ENCODE data around the gene TXK. TPM values are rescaled to one million over a fixed set of nuclear protein-coding genes. Genes with fewer than 3 reads are reported as not detected.

Gene TXK
- total RNA-seq, 2 donors from 2014 or later: 52.4 to 53.2 TPM

DNA sequence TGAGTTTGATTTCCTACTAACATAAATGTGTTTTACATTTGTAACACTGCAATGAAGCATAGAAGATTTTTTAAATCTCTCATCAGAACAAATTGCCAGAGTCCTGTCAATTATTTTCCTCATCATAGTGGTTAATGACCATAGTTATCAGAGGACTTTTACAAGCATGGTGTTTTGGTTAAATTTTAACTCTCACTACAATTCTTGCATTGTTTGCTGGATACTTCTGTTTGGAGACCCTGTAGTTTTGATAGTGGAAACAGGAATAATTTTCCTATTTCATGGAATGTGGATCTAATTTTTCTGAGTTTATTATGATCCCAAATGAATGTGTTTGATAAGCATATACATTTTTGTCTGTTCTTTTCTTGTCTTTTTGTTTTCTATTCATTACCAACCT lies 100.6 kb downstream of the TXK start:
- Mint-ChIP-seq H3K27me3 (no peaks in the 10 kb centered on the region), H3K27ac (no peak overlapping the region), H3K4me1 (peaks cover 11% of the 10 kb centered on the region), H3K4me3 (no peak overlapping the region), H3K36me3 (ENCODE audit: low read depth) (no peaks in the 10 kb centered on the region)
- DNase-seq (no peak), ATAC-seq (no peak)
- no peaks in the 10 kb centered on the region for H3K9me3 ChIP-seq (ENCODE audit: control insufficient read depth, low read length, poor library complexity, severe bottlenecking)

DNA sequence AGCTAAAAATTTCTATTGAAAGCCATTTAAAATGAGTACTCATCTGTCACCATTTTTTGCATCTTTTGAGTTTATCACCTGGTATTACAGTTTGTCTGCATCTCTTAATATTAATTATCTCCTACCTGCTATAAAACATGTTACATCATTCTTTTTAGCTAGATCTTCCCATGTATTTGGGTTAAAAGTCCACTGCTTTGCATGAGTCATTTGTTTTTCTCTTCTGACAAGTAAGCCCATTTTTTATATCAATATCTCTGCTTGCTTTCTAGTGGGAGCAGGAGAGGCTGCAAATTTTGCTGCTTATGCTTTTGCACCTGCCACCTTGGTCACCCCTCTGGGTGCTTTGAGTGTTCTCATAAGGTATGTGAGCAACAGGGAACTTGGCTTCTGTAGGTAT lies 101.3 kb downstream of the TXK start:
- DNase-seq (no peak), ATAC-seq (no peak)
- Mint-ChIP-seq H3K27ac (no peak overlapping the region), H3K27me3 (no peaks in the 10 kb centered on the region), H3K36me3 (ENCODE audit: low read depth) (no peaks in the 10 kb centered on the region), H3K4me1 (peaks cover 15% of the 10 kb centered on the region), H3K4me3 (no peak overlapping the region)
- no peaks in the 10 kb centered on the region for H3K9me3 ChIP-seq (ENCODE audit: control insufficient read depth, low read length, poor library complexity, severe bottlenecking)

DNA sequence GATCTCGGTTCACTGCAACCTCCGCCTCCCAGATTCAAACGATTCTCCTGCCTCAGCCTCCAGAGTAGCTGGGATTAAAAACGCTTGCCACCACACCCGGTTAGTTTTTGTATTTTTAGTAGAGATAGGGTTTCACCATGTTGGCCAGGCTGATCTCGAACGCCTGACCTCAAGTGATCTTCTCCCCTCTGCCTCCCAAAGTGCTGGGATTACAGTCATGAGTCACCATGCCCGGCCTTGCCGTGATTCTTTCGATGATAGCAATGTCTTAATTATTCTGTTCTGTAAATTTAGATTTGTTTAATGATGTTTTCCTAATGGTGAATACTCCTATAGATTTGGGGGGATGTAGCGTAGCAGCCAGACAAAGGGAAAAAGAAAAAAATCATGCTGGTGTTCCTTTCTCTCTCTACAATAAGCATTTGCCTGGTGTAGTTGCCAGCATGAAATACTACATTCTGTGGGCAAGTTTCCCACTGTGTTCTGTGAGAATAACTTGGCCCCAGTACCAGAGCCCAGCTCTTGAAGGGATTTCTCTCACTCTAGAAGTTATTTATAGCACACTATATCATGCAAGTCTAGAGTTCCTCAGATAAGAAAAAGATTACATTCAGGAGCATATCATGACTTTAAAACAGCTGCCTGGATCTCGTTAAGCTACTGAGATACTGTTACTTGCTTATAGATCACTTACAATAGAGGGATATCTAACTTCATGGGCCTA lies 102.1 kb downstream of the TXK start:
- Mint-ChIP-seq H3K4me1 (peaks cover 15% of the 10 kb centered on the region), H3K4me3 (no peak overlapping the region), H3K36me3 (ENCODE audit: low read depth) (no peaks in the 10 kb centered on the region), H3K27ac (no peak overlapping the region), H3K27me3 (no peaks in the 10 kb centered on the region)
- H3K9me3 ChIP-seq (ENCODE audit: control insufficient read depth, low read length, poor library complexity, severe bottlenecking): no peaks in the 10 kb centered on the region
- ATAC-seq: no peak
- no peak for DNase-seq

- H3K36me3 Mint-ChIP-seq (ENCODE audit: low read depth): peaks cover 3% of the 10 kb centered on the region
- peaks cover 10% of the 10 kb centered on the region for H3K4me1 Mint-ChIP-seq
- DNase-seq: no peak
- ATAC-seq: no peak
- no peaks in the 10 kb centered on the region for H3K9me3 ChIP-seq (ENCODE audit: control insufficient read depth, low read length, poor library complexity, severe bottlenecking)
- no peak overlapping the region for H3K4me3 Mint-ChIP-seq
- no peak overlapping the region for H3K27ac Mint-ChIP-seq
- H3K27me3 Mint-ChIP-seq: no peaks in the 10 kb centered on the region
These were observed 103.6 kb downstream of the TXK start for GRCh38 chr4:48030470-48030869.

DNA sequence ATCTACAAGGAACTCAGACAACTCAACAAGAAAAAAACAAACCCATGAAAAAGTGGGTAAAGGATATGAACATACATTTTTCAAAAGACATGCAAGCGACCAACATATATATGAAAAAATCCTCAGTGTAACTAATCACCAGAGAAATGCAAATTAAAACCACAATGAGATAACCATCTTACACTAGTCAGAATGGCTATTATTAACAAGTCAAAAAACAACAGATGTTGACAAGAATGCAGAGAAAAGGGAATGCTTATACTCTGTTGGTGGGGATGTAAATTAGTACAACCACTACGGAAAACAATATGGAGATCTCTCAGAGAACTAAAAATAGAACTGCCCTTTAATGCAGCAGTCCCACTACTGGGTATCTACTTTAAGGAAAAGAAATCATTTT lies 105.4 kb downstream of the TXK start:
- DNase-seq (no peak), ATAC-seq (no peak)
- H3K27me3 Mint-ChIP-seq: peaks cover 12% of the 10 kb centered on the region
- H3K36me3 Mint-ChIP-seq (ENCODE audit: low read depth): peaks cover 5% of the 10 kb centered on the region
- H3K4me3 Mint-ChIP-seq: no peak overlapping the region
- H3K4me1 Mint-ChIP-seq: peaks cover 7% of the 10 kb centered on the region
- H3K9me3 ChIP-seq (ENCODE audit: control insufficient read depth, low read length, poor library complexity, severe bottlenecking): no peaks in the 10 kb centered on the region
- H3K27ac Mint-ChIP-seq: no peak overlapping the region

DNA sequence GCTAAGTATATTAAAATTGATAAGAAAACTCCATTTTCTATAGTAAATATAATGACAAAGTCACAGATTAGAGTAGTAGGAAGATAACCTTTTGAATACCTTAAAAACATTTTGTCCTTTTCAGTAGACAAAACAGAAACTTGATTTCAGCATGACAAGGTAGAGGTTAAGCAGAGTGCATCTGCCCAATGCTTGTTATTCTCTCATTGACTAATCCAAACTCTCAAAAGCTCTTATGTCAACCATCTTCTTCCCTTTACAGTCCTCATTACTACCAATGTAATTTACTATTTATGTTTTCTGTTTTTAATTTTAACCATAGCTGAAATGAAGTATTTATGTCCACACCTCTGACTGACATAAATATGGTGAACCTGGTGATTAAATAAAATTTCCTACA lies 106.4 kb downstream of the TXK start:
- DNase-seq (no peak), ATAC-seq (no peak)
- Mint-ChIP-seq H3K27me3 (peaks cover 12% of the 10 kb centered on the region), H3K27ac (no peak overlapping the region), H3K4me1 (peaks cover 7% of the 10 kb centered on the region), H3K4me3 (no peak overlapping the region), H3K36me3 (ENCODE audit: low read depth) (peaks cover 5% of the 10 kb centered on the region)
- no peaks in the 10 kb centered on the region for H3K9me3 ChIP-seq (ENCODE audit: control insufficient read depth, low read length, poor library complexity, severe bottlenecking)

GRCh38 chr4:48025005-48025404 lies 109.0 kb downstream of the TXK start:
- no peak for DNase-seq
- H3K4me3 Mint-ChIP-seq: no peak overlapping the region
- no peak for ATAC-seq
- peaks cover 9% of the 10 kb centered on the region for H3K4me1 Mint-ChIP-seq
- no peak overlapping the region for H3K27ac Mint-ChIP-seq
- H3K9me3 ChIP-seq (ENCODE audit: control insufficient read depth, low read length, poor library complexity, severe bottlenecking): no peaks in the 10 kb centered on the region
- peaks cover 8% of the 10 kb centered on the region for H3K36me3 Mint-ChIP-seq (ENCODE audit: low read depth)
- H3K27me3 Mint-ChIP-seq: peaks cover 23% of the 10 kb centered on the region

- H3K4me1 Mint-ChIP-seq: peaks cover 9% of the 10 kb centered on the region
- no peak for DNase-seq
- no peak overlapping the region for H3K27ac Mint-ChIP-seq
- H3K27me3 Mint-ChIP-seq: peaks cover 27% of the 10 kb centered on the region
- no peak for ATAC-seq
- H3K9me3 ChIP-seq (ENCODE audit: control insufficient read depth, low read length, poor library complexity, severe bottlenecking): no peaks in the 10 kb centered on the region
- H3K36me3 Mint-ChIP-seq (ENCODE audit: low read depth): peaks cover 8% of the 10 kb centered on the region
- no peak overlapping the region for H3K4me3 Mint-ChIP-seq
These were observed 109.5 kb downstream of the TXK start for GRCh38 chr4:48024522-48024921.

GRCh38 chr4:48022192-48022799 lies 111.8 kb downstream of the TXK start:
- H3K27me3 Mint-ChIP-seq: peaks cover 30% of the 10 kb centered on the region
- DNase-seq: no peak
- H3K36me3 Mint-ChIP-seq (ENCODE audit: low read depth): peaks cover 8% of the 10 kb centered on the region
- peaks cover 5% of the 10 kb centered on the region for H3K4me1 Mint-ChIP-seq
- ATAC-seq: no peak
- no peak overlapping the region for H3K4me3 Mint-ChIP-seq
- no peaks in the 10 kb centered on the region for H3K9me3 ChIP-seq (ENCODE audit: control insufficient read depth, low read length, poor library complexity, severe bottlenecking)
- no peak overlapping the region for H3K27ac Mint-ChIP-seq

DNA sequence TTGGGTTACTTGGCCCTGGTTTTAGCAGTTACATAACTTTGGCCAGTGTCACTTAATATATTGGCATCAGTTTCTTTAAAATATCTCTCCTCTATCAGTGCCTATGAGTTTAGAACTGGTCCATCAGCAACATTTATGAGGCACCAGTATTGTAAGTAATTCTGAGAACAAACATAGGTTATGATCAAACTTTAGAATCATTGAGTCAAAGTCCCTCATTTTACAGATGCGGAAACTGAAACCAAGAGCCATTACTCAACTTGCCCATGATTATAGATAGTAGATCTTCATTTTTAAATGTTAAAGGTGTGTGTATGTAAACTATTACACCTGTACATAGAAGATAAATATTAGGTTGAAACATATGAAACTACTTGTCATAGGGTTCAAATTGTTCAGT lies 113.0 kb downstream of the TXK start:
- H3K27ac Mint-ChIP-seq: no peak overlapping the region
- H3K4me1 Mint-ChIP-seq: peaks cover 5% of the 10 kb centered on the region
- DNase-seq (no peak), ATAC-seq (no peak)
- H3K4me3 Mint-ChIP-seq: no peak overlapping the region
- peaks cover 8% of the 10 kb centered on the region for H3K36me3 Mint-ChIP-seq (ENCODE audit: low read depth)
- H3K9me3 ChIP-seq (ENCODE audit: control insufficient read depth, low read length, poor library complexity, severe bottlenecking): no peaks in the 10 kb centered on the region
- H3K27me3 Mint-ChIP-seq: peaks cover 31% of the 10 kb centered on the region

DNA sequence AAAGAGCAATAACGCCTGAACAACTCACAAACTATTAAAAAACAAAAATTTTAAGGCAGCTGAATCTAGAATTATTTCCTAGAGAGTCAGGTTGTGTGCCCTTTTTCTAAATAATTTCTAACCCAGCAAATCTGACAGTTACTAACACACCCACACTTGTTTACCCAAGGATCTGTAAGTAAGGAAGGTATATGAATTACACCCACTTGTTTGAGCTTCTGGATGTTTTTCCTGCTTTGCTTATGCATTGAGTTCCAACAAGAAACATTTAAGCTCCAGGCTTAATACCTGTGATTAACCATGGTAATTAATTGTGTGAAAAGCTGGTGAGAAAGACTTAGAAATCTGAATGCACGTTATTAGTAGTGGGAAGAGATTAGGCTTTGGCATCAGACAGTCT lies 115.9 kb downstream of the TXK start:
- Mint-ChIP-seq H3K4me3 (peak overlapping the region; percentile 93), H3K27me3 (peaks cover 28% of the 10 kb centered on the region), H3K27ac (no peak overlapping the region), H3K4me1 (peaks cover 11% of the 10 kb centered on the region), H3K36me3 (ENCODE audit: low read depth) (peaks cover 3% of the 10 kb centered on the region)
- H3K9me3 ChIP-seq (ENCODE audit: control insufficient read depth, low read length, poor library complexity, severe bottlenecking): no peaks in the 10 kb centered on the region
- ATAC-seq (no peak), DNase-seq (no peak)

- H3K4me1 Mint-ChIP-seq: peaks cover 11% of the 10 kb centered on the region
- peaks cover 30% of the 10 kb centered on the region for H3K27me3 Mint-ChIP-seq
- peak overlapping the region; percentile 93 for H3K4me3 Mint-ChIP-seq
- DNase-seq (peak in 1 of 3 donors; percentile 12), ATAC-seq (peak; percentile 14)
- peaks cover 4% of the 10 kb centered on the region for H3K36me3 Mint-ChIP-seq (ENCODE audit: low read depth)
- no peak overlapping the region for H3K27ac Mint-ChIP-seq
- no peaks in the 10 kb centered on the region for H3K9me3 ChIP-seq (ENCODE audit: control insufficient read depth, low read length, poor library complexity, severe bottlenecking)
These were observed 116.9 kb downstream of the TXK start for GRCh38 chr4:48017108-48017571.
